GM10266 (cell line): ENCODE data around the gene GGCX.

Experiments used
- DNase-seq: peaks from one replicate; pipeline ENCODE4 v3.0.0; 2012; ENCODE audit errors: extremely low spot score
- CTCF ChIP-seq: IDR thresholded peaks from 2 replicates; pipeline ENCODE4 v1.5.1; 2012; ENCODE audit warnings: mild to moderate bottlenecking, low read depth; ENCODE audit not compliant: control insufficient read depth, insufficient read depth; ENCODE audit errors: missing control alignments

GGCX gene

GRCh38 chr2:85591563-85591962 is 30.3 kb upstream of the GGCX start:
- no peak for DNase-seq
- no peak for TF ChIP-seq CTCF

GRCh38 chr2:85590950-85591349 is 29.7 kb upstream of the GGCX start:
- no peak for DNase-seq
- no peak for TF ChIP-seq CTCF

GRCh38 chr2:85589982-85590791 is 28.9 kb upstream of the GGCX start:
- no peak for DNase-seq

GRCh38 chr2:85589181-85589580 is 27.9 kb upstream of the GGCX start:
- no peak for DNase-seq
- no peak for TF ChIP-seq CTCF

More at GRCh38 chr2:85589982-85590791, 28.9 kb upstream of the GGCX start:
- no peak for TF ChIP-seq CTCF

- TF ChIP-seq CTCF, result no peak
- no peak for DNase-seq
Measured at GRCh38 chr2:85588645-85589044, 27.4 kb upstream of the GGCX start.

GRCh38 chr2:85588236-85588635 is 26.9 kb upstream of the GGCX start:
- TF ChIP-seq CTCF, result no peak
- DNase-seq, result no peak

- DNase-seq, result no peak
- no peak for TF ChIP-seq CTCF
Measured at GRCh38 chr2:85585781-85586105, 24.4 kb upstream of the GGCX start.
